ENCODE results near the gene GRIA1. TPM values are rescaled to one million over a fixed set of nuclear protein-coding genes. Genes with fewer than 3 reads are reported as not detected.

GRIA1 gene
- polyA plus RNA-seq, 4 donors = 0.03 to 0.04 TPM; not detected in 2

GRCh38 chr5:153674356-153674755, 183.9 kb downstream of the GRIA1 start:
- no peak for DNase-seq
- FAIRE-seq = no peak
- H3K36me3 ChIP-seq (ENCODE audit: control insufficient read depth in 3 of 3, insufficient read depth in 2 of 3, low read depth in 1 of 3, low read length in 3 of 3) = no peaks in the 10 kb centered on the region
- H3K4me3 ChIP-seq (ENCODE audit: low read depth in 1 of 3, low read length in 3 of 3) = no peak overlapping the region
- no peaks in the 10 kb centered on the region for H3K4me1 ChIP-seq (ENCODE audit: control insufficient read depth in 3 of 3, insufficient read depth in 2 of 3, low read depth in 1 of 3, low read length in 2 of 3)
- H3K9me3 ChIP-seq (ENCODE audit: control insufficient read depth in 2 of 2, insufficient read depth in 1 of 2, low read depth in 1 of 2, low read length in 1 of 2) = no peaks in the 10 kb centered on the region
- WGBS, 3 donors = 86 to 97% (median 88%) methylated on average over 4 of the region's 4 CpGs
- H3K27me3 ChIP-seq (ENCODE audit: control insufficient read depth in 3 of 3, insufficient read depth in 3 of 3, low read length in 3 of 3) = no peaks in the 10 kb centered on the region
- H3K27ac ChIP-seq (ENCODE audit: low read depth in 1 of 3, low read length in 2 of 3) = no peak overlapping the region

- Histone ChIP-seq H3K4me1 (ENCODE audit: control insufficient read depth in 3 of 3, insufficient read depth in 2 of 3, low read depth in 1 of 3, low read length in 2 of 3) (no peaks in the 10 kb centered on the region), H3K9me3 (ENCODE audit: control insufficient read depth in 2 of 2, insufficient read depth in 1 of 2, low read depth in 1 of 2, low read length in 1 of 2) (no peaks in the 10 kb centered on the region), H3K36me3 (ENCODE audit: control insufficient read depth in 3 of 3, insufficient read depth in 2 of 3, low read depth in 1 of 3, low read length in 3 of 3) (no peaks in the 10 kb centered on the region), H3K27me3 (ENCODE audit: control insufficient read depth in 3 of 3, insufficient read depth in 3 of 3, low read length in 3 of 3) (no peaks in the 10 kb centered on the region), H3K4me3 (ENCODE audit: low read depth in 1 of 3, low read length in 3 of 3) (no peak overlapping the region), H3K27ac (ENCODE audit: low read depth in 1 of 3, low read length in 2 of 3) (no peak overlapping the region)
- DNase-seq = no peak
- 41 to 44% (median 42%) methylated on average over 3 of the region's 3 CpGs for WGBS, 3 donors
- FAIRE-seq = no peak
Measured at GRCh38 chr5:153676406-153676805, 185.9 kb downstream of the GRIA1 start.

GRCh38 chr5:153676821-153677220, 186.4 kb downstream of the GRIA1 start:
- no peaks in the 10 kb centered on the region for H3K9me3 ChIP-seq (ENCODE audit: control insufficient read depth in 2 of 2, insufficient read depth in 1 of 2, low read depth in 1 of 2, low read length in 1 of 2)
- no peaks in the 10 kb centered on the region for H3K36me3 ChIP-seq (ENCODE audit: control insufficient read depth in 3 of 3, insufficient read depth in 2 of 3, low read depth in 1 of 3, low read length in 3 of 3)
- FAIRE-seq (no peak), DNase-seq (no peak)
- 70 to 76% (median 71%) methylated on average over 7 of the region's 7 CpGs for WGBS, 3 donors
- H3K4me1 ChIP-seq (ENCODE audit: control insufficient read depth in 3 of 3, insufficient read depth in 2 of 3, low read depth in 1 of 3, low read length in 2 of 3) = no peaks in the 10 kb centered on the region
- no peak overlapping the region for H3K4me3 ChIP-seq (ENCODE audit: low read depth in 1 of 3, low read length in 3 of 3)
- no peak overlapping the region for H3K27ac ChIP-seq (ENCODE audit: low read depth in 1 of 3, low read length in 2 of 3)
- no peaks in the 10 kb centered on the region for H3K27me3 ChIP-seq (ENCODE audit: control insufficient read depth in 3 of 3, insufficient read depth in 3 of 3, low read length in 3 of 3)

GRCh38 chr5:153678617-153679329, 188.3 kb downstream of the GRIA1 start:
- 25 to 42% (median 26%) methylated on average over 4 of the region's 4 CpGs for WGBS, 3 donors
- FAIRE-seq = no peak
- no peaks in the 10 kb centered on the region for H3K27me3 ChIP-seq (ENCODE audit: control insufficient read depth in 3 of 3, insufficient read depth in 3 of 3, low read length in 3 of 3)
- no peak overlapping the region for H3K27ac ChIP-seq (ENCODE audit: low read depth in 1 of 3, low read length in 2 of 3)
- no peaks in the 10 kb centered on the region for H3K4me1 ChIP-seq (ENCODE audit: control insufficient read depth in 3 of 3, insufficient read depth in 2 of 3, low read depth in 1 of 3, low read length in 2 of 3)
- DNase-seq = peak in 1 of 2 donors; percentile 3
- H3K4me3 ChIP-seq (ENCODE audit: low read depth in 1 of 3, low read length in 3 of 3) = no peak overlapping the region
- H3K9me3 ChIP-seq (ENCODE audit: control insufficient read depth in 2 of 2, insufficient read depth in 1 of 2, low read depth in 1 of 2, low read length in 1 of 2) = no peaks in the 10 kb centered on the region
- H3K36me3 ChIP-seq (ENCODE audit: control insufficient read depth in 3 of 3, insufficient read depth in 2 of 3, low read depth in 1 of 3, low read length in 3 of 3) = no peaks in the 10 kb centered on the region

- 88 to 94% (median 93%) methylated on average over 3 of the region's 3 CpGs for WGBS, 3 donors
- no peaks in the 10 kb centered on the region for H3K36me3 ChIP-seq (ENCODE audit: control insufficient read depth in 3 of 3, insufficient read depth in 2 of 3, low read depth in 1 of 3, low read length in 3 of 3)
- FAIRE-seq = no peak
- DNase-seq = no peak
- H3K4me1 ChIP-seq (ENCODE audit: control insufficient read depth in 3 of 3, insufficient read depth in 2 of 3, low read depth in 1 of 3, low read length in 2 of 3) = no peaks in the 10 kb centered on the region
- no peak overlapping the region for H3K27ac ChIP-seq (ENCODE audit: low read depth in 1 of 3, low read length in 2 of 3)
- H3K4me3 ChIP-seq (ENCODE audit: low read depth in 1 of 3, low read length in 3 of 3) = no peak overlapping the region
- no peaks in the 10 kb centered on the region for H3K27me3 ChIP-seq (ENCODE audit: control insufficient read depth in 3 of 3, insufficient read depth in 3 of 3, low read length in 3 of 3)
- no peaks in the 10 kb centered on the region for H3K9me3 ChIP-seq (ENCODE audit: control insufficient read depth in 2 of 2, insufficient read depth in 1 of 2, low read depth in 1 of 2, low read length in 1 of 2)
Measured at GRCh38 chr5:153690236-153690635, 199.8 kb downstream of the GRIA1 start.

- H3K36me3 ChIP-seq (ENCODE audit: control insufficient read depth in 3 of 3, insufficient read depth in 2 of 3, low read depth in 1 of 3, low read length in 3 of 3) = no peaks in the 10 kb centered on the region
- FAIRE-seq = no peak
- H3K4me3 ChIP-seq (ENCODE audit: low read depth in 1 of 3, low read length in 3 of 3) = no peak overlapping the region
- DNase-seq = no peak
- H3K27me3 ChIP-seq (ENCODE audit: control insufficient read depth in 3 of 3, insufficient read depth in 3 of 3, low read length in 3 of 3) = no peaks in the 10 kb centered on the region
- no peaks in the 10 kb centered on the region for H3K4me1 ChIP-seq (ENCODE audit: control insufficient read depth in 3 of 3, insufficient read depth in 2 of 3, low read depth in 1 of 3, low read length in 2 of 3)
- no peak overlapping the region for H3K27ac ChIP-seq (ENCODE audit: low read depth in 1 of 3, low read length in 2 of 3)
- 62 to 71% (median 62%) methylated on average over 3 of the region's 3 CpGs for WGBS, 3 donors
- no peaks in the 10 kb centered on the region for H3K9me3 ChIP-seq (ENCODE audit: control insufficient read depth in 2 of 2, insufficient read depth in 1 of 2, low read depth in 1 of 2, low read length in 1 of 2)
Measured at GRCh38 chr5:153696256-153696655, 205.8 kb downstream of the GRIA1 start.

GRCh38 chr5:153699035-153699434, 208.6 kb downstream of the GRIA1 start:
- DNase-seq = no peak
- Histone ChIP-seq H3K27me3 (ENCODE audit: control insufficient read depth in 3 of 3, insufficient read depth in 3 of 3, low read length in 3 of 3) (no peaks in the 10 kb centered on the region), H3K36me3 (ENCODE audit: control insufficient read depth in 3 of 3, insufficient read depth in 2 of 3, low read depth in 1 of 3, low read length in 3 of 3) (no peaks in the 10 kb centered on the region), H3K4me1 (ENCODE audit: control insufficient read depth in 3 of 3, insufficient read depth in 2 of 3, low read depth in 1 of 3, low read length in 2 of 3) (no peaks in the 10 kb centered on the region), H3K9me3 (ENCODE audit: control insufficient read depth in 2 of 2, insufficient read depth in 1 of 2, low read depth in 1 of 2, low read length in 1 of 2) (no peaks in the 10 kb centered on the region), H3K4me3 (ENCODE audit: low read depth in 1 of 3, low read length in 3 of 3) (no peak overlapping the region), H3K27ac (ENCODE audit: low read depth in 1 of 3, low read length in 2 of 3) (no peak overlapping the region)
- no peak for FAIRE-seq
- 75 to 88% (median 86%) methylated on average over 3 of the region's 3 CpGs for WGBS, 3 donors

GRCh38 chr5:153700940-153701339, 210.5 kb downstream of the GRIA1 start:
- FAIRE-seq = no peak
- Histone ChIP-seq H3K27me3 (ENCODE audit: control insufficient read depth in 3 of 3, insufficient read depth in 3 of 3, low read length in 3 of 3) (no peaks in the 10 kb centered on the region), H3K9me3 (ENCODE audit: control insufficient read depth in 2 of 2, insufficient read depth in 1 of 2, low read depth in 1 of 2, low read length in 1 of 2) (no peaks in the 10 kb centered on the region), H3K36me3 (ENCODE audit: control insufficient read depth in 3 of 3, insufficient read depth in 2 of 3, low read depth in 1 of 3, low read length in 3 of 3) (no peaks in the 10 kb centered on the region), H3K4me1 (ENCODE audit: control insufficient read depth in 3 of 3, insufficient read depth in 2 of 3, low read depth in 1 of 3, low read length in 2 of 3) (no peaks in the 10 kb centered on the region), H3K4me3 (ENCODE audit: low read depth in 1 of 3, low read length in 3 of 3) (no peak overlapping the region), H3K27ac (ENCODE audit: low read depth in 1 of 3, low read length in 2 of 3) (no peak overlapping the region)
- no peak for DNase-seq

GRCh38 chr5:153702265-153702664, 211.8 kb downstream of the GRIA1 start:
- Histone ChIP-seq H3K36me3 (ENCODE audit: control insufficient read depth in 3 of 3, insufficient read depth in 2 of 3, low read depth in 1 of 3, low read length in 3 of 3) (no peaks in the 10 kb centered on the region), H3K4me3 (ENCODE audit: low read depth in 1 of 3, low read length in 3 of 3) (no peak overlapping the region), H3K27ac (ENCODE audit: low read depth in 1 of 3, low read length in 2 of 3) (no peak overlapping the region), H3K4me1 (ENCODE audit: control insufficient read depth in 3 of 3, insufficient read depth in 2 of 3, low read depth in 1 of 3, low read length in 2 of 3) (no peaks in the 10 kb centered on the region), H3K27me3 (ENCODE audit: control insufficient read depth in 3 of 3, insufficient read depth in 3 of 3, low read length in 3 of 3) (no peaks in the 10 kb centered on the region), H3K9me3 (ENCODE audit: control insufficient read depth in 2 of 2, insufficient read depth in 1 of 2, low read depth in 1 of 2, low read length in 1 of 2) (no peaks in the 10 kb centered on the region)
- no peak for FAIRE-seq
- no peak for DNase-seq
- WGBS, 3 donors = 79 to 82% (median 79%) methylated on average over 4 of the region's 4 CpGs

All from small intestine (tissue), 7 donors.